Measurements from ENCODE around the gene SULF2. TPM values are rescaled to one million over a fixed set of nuclear protein-coding genes. Genes with fewer than 3 reads are reported as not detected.

The SULF2 gene
- total RNA-seq, 1 donor from 2014 or later = 52.8 TPM

GRCh38 chr20:47645632-47646031, 139.6 kb downstream of the SULF2 start:
- Histone ChIP-seq H3K36me3 (peaks cover 88% of the 10 kb centered on the region), H3K27me3 (no peaks in the 10 kb centered on the region), H3K4me1 (no peaks in the 10 kb centered on the region), H3K9me3 (no peaks in the 10 kb centered on the region), H3K27ac (no peak overlapping the region), H3K4me3 (no peak overlapping the region)
- intact Hi-C loops (cut with DNase I) = no loop called here
- DNase-seq = no peak
- no peak for ATAC-seq
- no peak for TF ChIP-seq CTCF (IDR thresholded peaks at IDR 0.05)

- Histone ChIP-seq H3K27me3 (no peaks in the 10 kb centered on the region), H3K9me3 (no peaks in the 10 kb centered on the region), H3K4me1 (no peaks in the 10 kb centered on the region), H3K36me3 (peaks cover 88% of the 10 kb centered on the region), H3K27ac (no peak overlapping the region), H3K4me3 (no peak overlapping the region)
- no peak for TF ChIP-seq CTCF (IDR thresholded peaks at IDR 0.05)
- intact Hi-C loops (cut with DNase I) = no loop called here
- DNase-seq = no peak
- ATAC-seq = no peak
Observed at GRCh38 chr20:47642624-47643023, 142.7 kb downstream of the SULF2 start.

GRCh38 chr20:47642118-47642517, 143.2 kb downstream of the SULF2 start:
- Histone ChIP-seq H3K36me3 (peaks cover 88% of the 10 kb centered on the region), H3K9me3 (no peaks in the 10 kb centered on the region), H3K4me3 (no peak overlapping the region), H3K27ac (no peak overlapping the region), H3K4me1 (no peaks in the 10 kb centered on the region), H3K27me3 (no peaks in the 10 kb centered on the region)
- TF ChIP-seq CTCF (IDR thresholded peaks at IDR 0.05) = no peak
- intact Hi-C loops (cut with DNase I) = no loop called here
- DNase-seq (no peak), ATAC-seq (no peak)

- Histone ChIP-seq H3K4me3 (no peak overlapping the region), H3K36me3 (peaks cover 96% of the 10 kb centered on the region), H3K27me3 (no peaks in the 10 kb centered on the region), H3K9me3 (no peaks in the 10 kb centered on the region), H3K4me1 (no peaks in the 10 kb centered on the region), H3K27ac (no peak overlapping the region)
- no peak for TF ChIP-seq CTCF (IDR thresholded peaks at IDR 0.05)
- ATAC-seq = no peak
- no peak for DNase-seq
- intact Hi-C loops (cut with DNase I) = no loop called here
Observed at GRCh38 chr20:47638851-47639250, 146.4 kb downstream of the SULF2 start.

GRCh38 chr20:47635256-47635655, 150.0 kb downstream of the SULF2 start:
- TF ChIP-seq CTCF (IDR thresholded peaks at IDR 0.05) = no peak
- Histone ChIP-seq H3K27me3 (no peaks in the 10 kb centered on the region), H3K4me3 (no peak overlapping the region), H3K27ac (no peak overlapping the region), H3K36me3 (peaks cover 86% of the 10 kb centered on the region), H3K4me1 (no peaks in the 10 kb centered on the region), H3K9me3 (no peaks in the 10 kb centered on the region)
- DNase-seq (no peak), ATAC-seq (no peak)
- intact Hi-C loops (cut with DNase I) = no loop called here

- no peak for ATAC-seq
- intact Hi-C loops (cut with DNase I) = no loop called here
- H3K9me3 ChIP-seq = no peaks in the 10 kb centered on the region
- no peak for DNase-seq
- H3K36me3 ChIP-seq = peaks cover 84% of the 10 kb centered on the region
- H3K4me3 ChIP-seq = no peak overlapping the region
- H3K27me3 ChIP-seq = no peaks in the 10 kb centered on the region
- H3K4me1 ChIP-seq = no peaks in the 10 kb centered on the region
- TF ChIP-seq CTCF (IDR thresholded peaks at IDR 0.05) = no peak
- no peak overlapping the region for H3K27ac ChIP-seq
Observed at GRCh38 chr20:47631078-47631477, 154.2 kb downstream of the SULF2 start.
